EH (cell line): ENCODE data around the gene GON4L.
"Not testable (repeated sequence)": the region's sequence is repeated elsewhere in the genome, so short reads cannot be mapped to it uniquely, and the experiment has no call there.

Source experiments
- DNase-seq: peaks from one replicate; pipeline ENCODE4 v3.0.0-alpha.2; 2015; ENCODE audit warnings: low read depth

GON4L gene

DNA sequence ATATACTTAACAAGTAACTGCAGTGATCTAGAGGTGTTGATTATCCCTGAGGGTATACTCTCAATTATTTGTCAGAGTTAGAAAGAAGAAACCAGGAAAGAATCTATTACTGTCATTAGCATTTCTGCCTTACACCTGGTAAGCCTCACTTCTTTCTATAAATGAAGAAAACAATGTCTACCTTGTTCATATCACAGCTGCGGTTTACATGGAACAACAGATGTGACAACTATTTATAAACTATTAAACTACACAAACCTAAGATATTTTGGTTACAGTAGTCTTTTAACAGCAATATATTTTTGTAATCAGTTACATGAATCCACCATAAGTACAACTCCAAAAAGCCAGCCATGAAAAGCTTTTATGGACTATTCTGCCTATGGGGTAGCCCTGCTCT, 40.7 kb downstream of the GON4L start:
- DNase-seq, result no peak

DNA sequence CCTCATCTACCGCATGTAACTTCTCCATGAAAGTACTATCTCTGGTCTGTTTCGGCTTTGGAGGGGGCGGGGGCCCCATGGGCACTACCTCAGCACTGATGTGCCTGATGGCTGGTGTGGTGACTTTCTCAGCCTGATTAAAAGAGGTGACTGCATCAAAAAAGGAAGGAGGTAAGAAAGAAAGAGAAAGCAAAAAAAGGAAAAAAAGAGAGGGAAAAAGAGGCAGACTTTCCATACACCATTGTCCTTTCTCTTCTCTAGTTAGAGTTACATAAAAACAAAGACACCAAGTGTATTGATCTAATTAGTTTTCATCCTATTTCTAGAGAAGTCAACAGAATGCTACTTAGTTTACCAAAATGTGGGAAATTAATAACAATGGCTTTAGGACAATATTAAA, 43.3 kb downstream of the GON4L start:
- DNase-seq, result no peak

DNA sequence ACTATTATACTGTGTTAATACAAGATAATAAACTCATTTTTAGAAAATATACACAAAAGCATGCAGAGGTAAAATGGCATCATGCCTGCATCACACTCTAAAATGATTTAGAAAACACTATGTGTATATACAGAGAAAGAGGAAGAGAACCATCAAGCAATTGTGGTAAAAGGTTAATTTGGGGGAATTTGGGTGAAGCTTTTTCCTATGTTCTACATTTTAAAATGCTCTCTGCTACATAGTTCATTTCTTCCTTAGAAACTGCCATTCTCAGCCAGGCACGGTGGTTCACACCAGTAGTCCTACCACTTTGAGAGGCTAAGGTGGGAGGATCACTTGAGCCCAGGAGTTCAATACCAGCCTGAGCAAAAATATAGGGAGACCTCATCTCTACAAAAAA, 44.1 kb downstream of the GON4L start:
- no peak for DNase-seq

DNA sequence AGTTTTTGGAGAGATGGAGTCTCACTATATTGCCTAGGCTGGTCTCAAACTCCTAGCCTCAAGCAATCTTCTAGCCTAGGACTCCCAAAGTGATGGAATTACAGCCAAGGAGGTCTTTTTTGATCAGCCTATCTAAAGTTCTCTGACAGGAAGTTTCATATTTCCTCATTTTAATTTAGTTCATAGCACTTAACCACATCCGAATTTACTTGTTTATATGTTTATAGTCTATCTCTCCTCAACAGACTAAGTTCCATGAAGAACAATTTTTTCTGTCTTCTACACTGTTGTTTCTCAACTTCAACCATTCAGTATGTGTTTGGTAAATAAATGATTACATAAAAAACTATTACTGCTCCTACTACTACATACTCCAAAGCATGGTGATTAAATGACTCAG, 47.9 kb downstream of the GON4L start:
- no peak for DNase-seq

DNA sequence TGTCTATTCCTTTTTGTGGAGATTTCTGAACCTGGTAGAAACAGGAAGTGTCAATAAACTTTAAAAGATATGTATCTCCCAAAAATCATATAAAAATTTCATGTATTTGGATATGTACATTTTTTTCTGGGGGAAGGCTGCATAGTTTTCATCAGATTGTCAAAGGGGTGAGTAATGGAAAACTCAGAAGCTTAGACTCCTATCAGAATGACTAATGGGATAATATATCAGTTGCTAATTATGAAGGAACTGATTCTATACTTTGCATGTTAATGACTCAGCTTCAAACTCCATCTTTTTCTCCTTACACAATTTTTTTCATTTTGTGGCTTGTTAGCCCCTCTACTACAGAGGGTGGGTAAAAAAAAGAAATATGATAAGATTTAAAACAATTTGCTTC, 55.9 kb downstream of the GON4L start:
- peak; percentile 75 for DNase-seq

DNA sequence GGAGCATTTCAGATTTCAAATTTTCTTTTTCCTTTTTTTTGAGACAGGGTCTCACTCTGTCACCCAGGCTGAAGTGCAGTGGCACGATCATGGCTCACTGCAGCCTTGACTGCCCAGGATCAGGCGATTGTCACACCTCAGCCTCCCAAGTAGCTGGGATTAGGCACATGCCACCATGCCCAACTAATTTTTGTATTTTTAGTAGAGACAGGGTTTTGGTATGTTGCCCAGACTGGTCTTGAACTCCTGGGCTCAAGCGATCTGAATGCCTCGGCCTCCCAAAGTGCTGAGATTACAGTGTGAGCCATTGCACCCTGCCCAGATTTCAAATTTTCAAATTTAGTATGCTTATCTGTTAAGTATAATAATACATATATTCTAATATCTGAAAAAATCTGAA, 61.4 kb downstream of the GON4L start:
- not testable (repeated sequence) for DNase-seq

DNA sequence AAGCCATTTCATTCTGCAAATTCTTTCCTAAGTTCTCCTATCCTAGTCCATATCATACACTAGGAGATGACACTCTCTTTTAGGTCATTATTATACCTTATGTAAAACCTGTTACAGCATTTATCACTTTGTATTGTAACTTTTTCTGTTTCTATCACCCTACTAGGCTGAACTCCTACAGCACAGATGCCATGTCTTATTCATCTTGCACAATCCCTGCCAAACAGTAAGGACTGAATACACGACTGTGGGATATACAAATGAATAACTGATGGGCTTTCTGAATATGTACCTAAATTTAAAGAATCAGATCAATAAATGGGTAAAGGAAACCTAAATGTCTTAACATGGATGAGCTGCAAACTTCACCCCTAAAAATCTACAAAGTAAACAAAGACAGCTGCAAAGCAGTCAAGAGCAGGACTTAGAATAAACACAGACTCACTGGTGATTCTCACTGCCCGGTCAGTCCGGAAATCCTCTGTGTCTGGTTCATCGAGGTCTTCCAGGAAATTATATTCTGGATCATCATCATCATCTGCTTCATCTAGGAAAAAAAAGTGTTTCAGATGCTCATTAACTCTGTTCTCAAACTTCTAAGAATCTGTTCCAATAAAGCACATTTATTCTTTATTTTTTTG, 62.3 kb downstream of the GON4L start:
- DNase-seq, result peak; percentile 33

DNA sequence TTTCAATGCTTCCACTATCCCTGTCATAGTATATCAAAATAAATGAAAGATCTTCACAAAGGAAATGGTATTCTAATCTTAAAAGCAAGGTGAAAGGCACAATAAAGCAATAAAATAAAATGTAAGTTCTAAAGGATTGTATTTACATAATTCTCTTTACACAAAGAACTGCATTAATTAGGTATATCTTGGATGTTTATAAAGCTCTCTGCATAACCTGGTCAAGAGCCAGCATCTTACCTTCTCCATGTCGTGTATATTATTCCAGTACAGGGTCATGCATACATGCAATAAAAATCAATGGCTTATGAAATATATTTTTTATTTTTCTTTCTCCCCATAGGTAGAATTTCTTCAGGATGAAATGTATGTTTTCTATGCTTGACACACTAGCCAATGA, 63.8 kb downstream of the GON4L start:
- DNase-seq, result no peak

DNA sequence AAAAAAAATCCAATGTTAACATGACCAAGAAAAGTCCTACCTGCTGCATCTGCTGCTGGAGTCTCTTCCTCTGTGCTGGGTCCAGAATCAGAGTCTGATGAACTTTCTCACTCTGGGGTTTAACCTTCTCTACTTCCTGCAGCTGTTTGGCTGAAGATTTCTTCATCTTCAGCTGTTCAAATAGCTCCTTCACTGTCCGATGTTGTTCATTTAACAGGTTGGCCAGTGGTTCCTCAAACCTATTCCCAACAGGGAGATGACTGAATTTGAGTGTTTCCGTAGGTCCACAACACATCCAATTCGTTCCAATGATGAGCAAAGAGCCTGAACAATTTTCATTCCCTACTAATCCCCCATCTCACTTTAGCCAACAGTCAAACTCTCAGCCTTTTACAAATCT, 79.4 kb downstream of the GON4L start:
- DNase-seq, result no peak

DNA sequence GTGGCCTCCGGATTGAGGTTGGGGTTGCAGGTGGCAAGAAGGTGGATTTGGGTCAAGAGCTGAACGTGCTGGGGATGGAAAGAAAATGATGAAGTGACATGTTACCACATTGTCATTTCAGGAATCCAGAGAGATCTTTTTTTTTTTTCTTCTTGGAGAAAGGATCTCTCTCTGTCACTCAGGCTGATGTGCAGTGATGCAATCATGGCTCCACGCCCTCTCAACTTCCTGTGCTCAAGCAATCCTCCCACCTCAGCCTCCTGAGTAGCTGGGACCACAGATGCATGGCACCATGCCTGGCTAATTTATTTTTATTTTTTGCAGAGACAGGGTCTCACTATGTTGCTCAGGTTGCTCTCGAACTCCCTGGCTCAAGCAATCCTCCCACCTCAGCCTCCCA, 80.6 kb downstream of the GON4L start:
- peak; percentile 54 for DNase-seq

DNA sequence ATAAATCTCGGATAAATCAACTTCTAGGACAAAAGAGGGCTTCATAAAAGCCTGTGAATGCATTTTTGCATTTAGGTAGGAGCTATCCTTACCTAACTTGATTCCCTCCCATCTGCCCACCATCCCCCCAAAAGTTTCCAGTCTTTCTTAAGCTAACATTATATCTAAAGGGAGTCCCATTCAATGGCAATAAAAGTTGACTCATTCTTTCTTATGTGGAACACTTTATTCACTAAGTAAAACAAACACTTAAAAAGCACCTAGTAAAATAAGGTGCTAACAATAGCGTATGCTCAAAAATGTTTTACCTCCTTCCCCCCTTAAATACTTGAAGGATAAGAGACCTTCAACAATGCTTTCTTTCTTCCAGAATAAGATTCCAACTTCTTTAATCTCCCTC, 83.8 kb downstream of the GON4L start:
- DNase-seq, result no peak

DNA sequence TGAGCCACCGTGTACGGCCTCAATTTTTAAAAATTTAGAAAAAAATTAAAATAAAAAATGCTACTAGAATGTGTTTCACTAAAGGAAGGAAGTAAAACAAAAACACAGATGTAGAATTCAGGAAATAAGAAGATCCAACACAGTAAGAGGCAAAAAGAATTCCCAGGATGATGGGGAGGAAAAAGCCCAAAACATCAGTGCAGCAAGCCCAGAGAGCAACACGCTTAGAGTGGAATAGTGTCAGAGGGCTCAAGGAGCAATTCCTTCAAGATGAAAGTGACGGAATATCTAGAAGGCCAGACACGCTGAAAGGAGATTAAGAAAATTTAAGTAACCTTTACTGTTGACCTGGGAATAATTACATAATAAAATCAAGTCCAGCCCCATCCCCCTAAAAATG, 87.8 kb downstream of the GON4L start:
- no peak for DNase-seq

DNA sequence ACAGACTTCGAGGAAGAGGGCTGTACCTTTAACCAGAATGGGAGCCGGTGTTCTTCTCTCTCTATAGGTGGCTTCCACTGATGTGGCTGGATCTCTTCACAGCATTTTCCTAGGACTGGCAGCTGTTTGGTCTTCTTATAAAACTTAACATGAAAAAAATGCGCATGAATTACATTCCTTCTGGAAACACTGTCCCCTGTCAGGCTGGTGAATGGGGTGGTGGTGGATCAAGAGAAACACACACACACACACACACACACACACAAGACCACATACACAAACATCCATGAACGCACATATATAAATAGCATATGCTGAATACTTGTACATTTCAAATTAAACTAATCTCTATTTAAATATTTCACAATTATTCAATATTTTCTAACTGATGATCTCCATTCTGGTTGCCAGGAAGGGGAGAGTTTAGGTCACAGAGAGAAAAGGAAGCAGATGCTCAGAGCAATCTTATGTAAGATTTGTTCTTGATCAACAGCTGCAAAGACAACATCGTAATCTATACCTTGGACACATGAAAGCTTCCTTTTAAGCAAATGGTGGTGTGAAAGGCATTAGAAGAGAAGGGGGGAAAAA, 89.5 kb downstream of the GON4L start:
- not testable (repeated sequence) for DNase-seq

DNA sequence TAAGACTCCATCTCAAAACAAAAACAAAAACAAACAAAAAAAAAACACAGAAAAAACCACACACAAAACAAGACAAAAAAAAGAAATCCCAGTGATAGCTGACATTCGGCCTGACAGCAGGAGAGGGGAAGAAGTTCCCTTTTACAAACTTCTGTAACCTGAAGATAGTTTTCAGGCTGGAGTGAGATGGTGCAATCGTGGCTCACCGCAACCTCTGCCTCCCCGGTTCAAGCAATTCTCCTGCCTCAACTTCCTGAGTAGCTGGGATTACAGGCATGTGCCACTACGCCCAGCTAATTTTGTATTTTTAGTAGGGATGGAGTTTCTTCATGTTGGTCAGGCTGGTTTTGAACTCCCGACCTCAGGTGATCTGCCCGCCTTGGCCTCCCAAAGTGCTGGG, 93.0 kb downstream of the GON4L start:
- DNase-seq, result not testable (repeated sequence)

DNA sequence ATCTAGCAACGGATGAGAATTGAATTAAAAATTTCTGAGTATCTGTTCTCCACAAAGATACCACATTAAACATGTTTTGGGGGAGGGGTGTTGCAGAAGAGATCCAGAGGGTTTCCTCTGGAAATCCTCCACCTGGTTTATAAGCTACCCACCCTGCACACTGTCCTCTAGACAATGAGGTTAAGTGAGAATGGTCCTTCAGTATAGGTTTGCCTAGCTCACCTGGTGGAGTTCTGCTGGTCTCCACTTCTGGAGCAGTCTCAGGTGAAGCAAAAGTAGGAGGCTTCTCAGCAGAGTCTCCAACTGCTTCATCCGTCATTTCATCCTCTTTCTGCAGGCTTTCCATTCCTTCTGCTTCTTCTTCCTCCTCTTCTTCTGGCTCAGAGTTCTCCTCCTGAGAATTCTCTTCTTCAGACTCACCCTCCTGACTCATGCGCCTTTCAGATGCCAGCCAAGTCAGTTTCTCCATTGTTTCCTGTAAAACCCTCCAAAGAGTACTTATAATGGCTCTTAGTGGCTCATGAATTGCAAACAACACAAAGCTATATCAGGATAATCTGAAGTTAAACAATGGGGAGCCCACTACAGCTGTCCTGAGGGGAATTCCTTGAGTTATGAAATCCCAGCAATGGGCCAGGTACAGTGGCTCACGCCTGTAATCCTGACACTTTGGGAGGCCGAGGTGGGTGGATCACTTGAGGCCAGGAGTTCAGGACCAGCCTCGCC, 93.8 kb downstream of the GON4L start:
- peak; percentile 95 for DNase-seq

DNA sequence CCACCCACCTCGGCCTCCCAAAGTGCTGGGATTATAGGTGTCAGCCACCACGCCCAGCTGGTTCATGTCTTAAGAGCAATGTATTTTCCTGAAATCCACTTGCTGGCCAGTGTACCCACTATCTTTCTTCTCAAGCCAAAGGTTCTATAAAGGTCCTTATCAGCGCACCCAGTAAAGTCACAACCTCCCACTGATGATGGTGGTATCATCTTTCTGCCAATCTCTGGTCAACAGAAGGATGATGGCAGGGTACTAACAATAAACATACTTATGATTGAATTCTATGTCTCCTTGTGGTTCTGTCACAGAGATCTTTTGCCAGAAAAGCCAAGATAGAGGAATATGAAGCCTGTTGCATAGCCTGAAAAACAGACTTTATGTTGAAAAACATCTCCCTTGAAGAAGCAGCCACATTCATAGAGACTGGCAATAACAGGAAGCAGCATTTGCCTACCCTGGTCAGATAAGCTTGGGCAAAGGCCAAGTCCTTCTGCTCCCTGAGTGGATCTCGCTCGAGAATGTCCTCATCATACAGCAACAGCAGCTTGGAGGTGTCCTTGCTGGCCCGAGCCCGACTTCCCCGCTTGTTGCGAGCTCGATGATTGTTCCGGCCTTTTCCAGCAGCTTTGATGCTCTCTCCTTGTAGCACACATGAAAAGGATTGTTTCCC, 95.1 kb downstream of the GON4L start:
- DNase-seq, result no peak

DNA sequence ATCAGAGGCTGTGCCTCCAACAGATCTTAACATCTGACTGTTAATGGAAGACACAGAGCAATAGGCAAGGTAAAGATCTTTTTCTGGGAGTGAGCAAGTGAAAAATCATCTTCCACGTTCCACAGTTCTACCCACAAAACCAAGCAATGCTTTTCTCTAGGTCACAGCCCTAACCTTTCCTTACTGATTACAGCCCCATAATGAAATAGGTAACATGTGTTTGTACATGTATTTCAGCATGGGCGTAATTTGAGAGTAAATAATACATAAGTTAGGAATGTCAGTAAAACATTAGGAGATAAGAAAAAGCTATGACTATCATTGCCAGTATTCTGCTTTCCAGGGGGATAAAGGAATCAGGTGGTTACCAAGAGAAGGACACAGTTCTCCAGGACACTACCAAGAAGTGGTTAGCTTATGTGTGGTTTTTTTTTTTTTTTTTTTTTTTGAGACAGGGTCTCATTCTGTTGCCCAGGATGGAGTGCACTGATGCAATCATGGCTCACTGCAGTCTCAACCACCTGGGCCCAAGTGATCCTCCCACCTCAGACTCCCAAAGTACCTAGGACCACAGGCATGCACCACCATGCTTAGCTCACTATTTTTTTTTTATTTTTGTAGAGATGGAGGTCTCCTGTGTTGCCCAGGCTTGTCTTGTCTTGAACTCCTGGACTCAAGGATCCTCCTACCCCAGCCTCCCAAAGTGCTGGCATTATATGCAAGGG, 96.1 kb downstream of the GON4L start:
- no peak for DNase-seq

DNA sequence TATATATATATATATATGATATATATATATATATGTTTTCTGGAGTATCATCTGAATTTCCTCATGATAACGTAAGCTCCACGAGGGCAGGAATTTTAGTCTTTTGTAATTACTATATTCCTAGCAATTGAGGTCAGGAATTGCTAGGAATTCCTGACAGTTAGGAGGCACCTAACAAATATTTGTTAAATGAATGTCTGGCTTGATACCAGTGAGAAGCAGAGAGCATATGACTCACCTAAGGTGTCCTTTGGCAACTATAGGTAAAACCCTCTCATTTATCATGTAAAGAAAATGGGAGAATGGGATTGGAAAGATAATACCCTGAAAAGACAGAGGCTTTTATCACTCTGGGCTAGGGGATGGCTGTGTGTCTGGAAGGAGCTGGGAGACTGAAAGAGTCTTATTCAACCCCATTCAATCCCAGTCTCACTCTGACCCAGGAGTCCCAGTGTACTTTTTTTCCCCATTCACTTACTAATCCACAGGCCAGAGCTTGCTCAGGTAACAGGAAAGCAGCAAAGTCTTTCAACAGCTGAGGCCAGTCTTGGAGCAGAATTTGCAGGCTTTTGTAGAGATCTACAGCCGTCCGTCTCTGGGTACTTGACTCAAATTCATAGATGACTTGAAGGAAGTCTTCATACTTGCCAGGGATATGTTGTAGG, 96.9 kb downstream of the GON4L start:
- DNase-seq, result no peak

DNA sequence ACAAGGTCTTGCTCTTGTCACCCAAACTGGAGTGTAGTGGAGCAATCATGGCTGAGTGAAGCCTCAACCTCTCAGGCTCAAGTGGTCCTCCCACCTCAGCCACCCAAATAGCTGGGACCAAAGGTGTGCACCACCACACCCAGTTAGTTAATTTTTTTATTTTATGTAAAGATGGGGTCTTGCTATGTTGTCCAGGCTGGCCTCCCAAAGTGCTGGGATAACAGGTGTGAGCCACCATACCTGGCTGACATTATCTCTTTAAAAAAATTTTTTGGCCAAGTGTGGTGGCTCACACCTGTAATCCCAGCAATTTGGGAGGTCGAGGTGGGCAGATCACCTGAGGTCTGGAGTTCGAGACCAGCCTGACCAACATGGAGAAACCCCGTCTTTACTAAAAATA, 98.0 kb downstream of the GON4L start:
- not testable (repeated sequence) for DNase-seq

DNA sequence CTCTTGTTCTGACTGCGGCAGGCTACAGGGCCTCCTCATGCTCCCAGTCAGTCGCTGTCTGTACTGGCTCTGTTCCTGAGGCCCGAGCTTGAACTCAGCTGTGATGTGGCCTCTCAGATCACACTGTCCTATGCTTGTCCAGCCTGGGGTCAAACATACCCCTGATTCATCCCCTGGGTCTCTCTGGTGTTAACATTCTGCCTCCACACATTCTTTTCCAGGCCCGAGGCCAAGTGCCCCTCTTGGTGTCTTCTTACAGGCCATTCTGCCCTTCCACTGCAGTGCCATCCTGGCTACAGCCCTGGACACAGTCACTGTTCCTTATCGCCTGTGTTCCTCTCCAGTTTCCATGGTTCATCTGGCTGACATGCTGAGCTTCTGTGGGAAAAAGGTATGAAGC, 108.9 kb downstream of the GON4L start:
- not testable (repeated sequence) for DNase-seq

DNA sequence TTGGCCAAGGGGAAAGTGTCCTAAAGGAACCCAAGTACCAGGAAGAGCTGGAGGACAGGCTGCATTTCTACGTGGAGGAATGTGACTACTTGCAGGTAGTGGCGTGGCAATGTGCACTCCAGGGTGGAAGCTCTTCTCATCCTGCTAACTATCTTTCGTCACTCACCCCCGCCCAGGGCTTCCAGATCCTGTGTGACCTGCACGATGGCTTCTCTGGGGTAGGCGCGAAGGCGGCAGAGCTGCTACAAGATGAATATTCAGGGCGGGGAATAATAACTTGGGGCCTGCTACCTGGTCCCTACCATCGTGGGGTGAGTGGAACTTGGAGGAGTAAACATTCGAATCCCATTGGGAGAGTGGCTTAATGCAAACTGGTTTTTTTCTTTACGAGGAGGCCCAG, 109.4 kb downstream of the GON4L start:
- not testable (repeated sequence) for DNase-seq
